ENCODE measurements around the gene IL12A. TPM values are rescaled to one million over a fixed set of nuclear protein-coding genes. Genes with fewer than 3 reads are reported as not detected.

The IL12A gene
- total RNA-seq, 1 experiment from 2014 or later, result 0.78 TPM

GRCh38 chr3:159951540-159951939 lies 37.1 kb upstream of the IL12A start:
- H3K4me3 ChIP-seq (ENCODE audit: low read length), result no peak overlapping the region
- H3K9me3 ChIP-seq (ENCODE audit: low read length), result no peaks in the 10 kb centered on the region
- H3K79me2 ChIP-seq (ENCODE audit: low read length), result no peaks in the 10 kb centered on the region
- H3K4me2 ChIP-seq (ENCODE audit: low read depth, low read length, poor library complexity, severe bottlenecking), result no peak overlapping the region
- no peak overlapping the region for H3K9ac ChIP-seq (ENCODE audit: low read length)
- no peaks in the 10 kb centered on the region for H4K20me1 ChIP-seq (ENCODE audit: insufficient read depth, low read depth, low read length)
- no peak overlapping the region for H2AFZ ChIP-seq (ENCODE audit: low read length)
- DNase-seq, result no peak
- H3K27me3 ChIP-seq (ENCODE audit: low read length), result no peaks in the 10 kb centered on the region
- H3K4me1 ChIP-seq (ENCODE audit: low read length), result peaks cover 15% of the 10 kb centered on the region
- H3K36me3 ChIP-seq (ENCODE audit: insufficient read depth, low read length), result no peaks in the 10 kb centered on the region
- H3K27ac ChIP-seq (ENCODE audit: low read length), result no peak overlapping the region
- H3K9me2 ChIP-seq (replicated peaks; ENCODE audit: insufficient read depth, low read length), result no peaks in the 10 kb centered on the region

GRCh38 chr3:159953325-159954085 lies 35.1 kb upstream of the IL12A start:
- Histone ChIP-seq H3K79me2 (ENCODE audit: low read length) (no peaks in the 10 kb centered on the region), H3K9ac (ENCODE audit: low read length) (no peak overlapping the region), H3K9me2 (replicated peaks; ENCODE audit: insufficient read depth, low read length) (no peaks in the 10 kb centered on the region), H3K9me3 (ENCODE audit: low read length) (no peaks in the 10 kb centered on the region), H3K4me1 (ENCODE audit: low read length) (peaks cover 7% of the 10 kb centered on the region), H3K27me3 (ENCODE audit: low read length) (no peaks in the 10 kb centered on the region), H3K27ac (ENCODE audit: low read length) (no peak overlapping the region), H4K20me1 (ENCODE audit: insufficient read depth, low read depth, low read length) (no peaks in the 10 kb centered on the region), H2AFZ (ENCODE audit: low read length) (no peak overlapping the region), H3K4me3 (ENCODE audit: low read length) (no peak overlapping the region), H3K4me2 (ENCODE audit: low read depth, low read length, poor library complexity, severe bottlenecking) (no peak overlapping the region), H3K36me3 (ENCODE audit: insufficient read depth, low read length) (no peaks in the 10 kb centered on the region)
- no peak for DNase-seq

GRCh38 chr3:159960188-159961148 lies 28.2 kb upstream of the IL12A start:
- DNase-seq, result no peak
- Histone ChIP-seq H3K79me2 (ENCODE audit: low read length) (no peaks in the 10 kb centered on the region), H3K9me3 (ENCODE audit: low read length) (no peaks in the 10 kb centered on the region), H3K9me2 (replicated peaks; ENCODE audit: insufficient read depth, low read length) (no peaks in the 10 kb centered on the region), H3K9ac (ENCODE audit: low read length) (no peak overlapping the region), H4K20me1 (ENCODE audit: insufficient read depth, low read depth, low read length) (no peaks in the 10 kb centered on the region), H2AFZ (ENCODE audit: low read length) (no peak overlapping the region), H3K4me3 (ENCODE audit: low read length) (no peak overlapping the region), H3K27me3 (ENCODE audit: low read length) (no peaks in the 10 kb centered on the region), H3K4me1 (ENCODE audit: low read length) (no peaks in the 10 kb centered on the region), H3K4me2 (ENCODE audit: low read depth, low read length, poor library complexity, severe bottlenecking) (no peak overlapping the region), H3K27ac (ENCODE audit: low read length) (no peak overlapping the region), H3K36me3 (ENCODE audit: insufficient read depth, low read length) (no peaks in the 10 kb centered on the region)

- no peak overlapping the region for H3K27ac ChIP-seq (ENCODE audit: low read length)
- no peaks in the 10 kb centered on the region for H3K79me2 ChIP-seq (ENCODE audit: low read length)
- no peak overlapping the region for H2AFZ ChIP-seq (ENCODE audit: low read length)
- no peaks in the 10 kb centered on the region for H3K9me3 ChIP-seq (ENCODE audit: low read length)
- no peak overlapping the region for H3K4me3 ChIP-seq (ENCODE audit: low read length)
- H3K9me2 ChIP-seq (replicated peaks; ENCODE audit: insufficient read depth, low read length), result no peaks in the 10 kb centered on the region
- no peak overlapping the region for H3K4me2 ChIP-seq (ENCODE audit: low read depth, low read length, poor library complexity, severe bottlenecking)
- H4K20me1 ChIP-seq (ENCODE audit: insufficient read depth, low read depth, low read length), result no peaks in the 10 kb centered on the region
- no peak for DNase-seq
- H3K9ac ChIP-seq (ENCODE audit: low read length), result no peak overlapping the region
- H3K4me1 ChIP-seq (ENCODE audit: low read length), result no peaks in the 10 kb centered on the region
- no peaks in the 10 kb centered on the region for H3K27me3 ChIP-seq (ENCODE audit: low read length)
- no peaks in the 10 kb centered on the region for H3K36me3 ChIP-seq (ENCODE audit: insufficient read depth, low read length)
Measured at GRCh38 chr3:159964166-159964973, 24.3 kb upstream of the IL12A start.

- Histone ChIP-seq H3K27ac (ENCODE audit: low read length) (no peak overlapping the region), H3K4me3 (ENCODE audit: low read length) (no peak overlapping the region), H3K9me3 (ENCODE audit: low read length) (no peaks in the 10 kb centered on the region), H3K9ac (ENCODE audit: low read length) (no peak overlapping the region), H3K27me3 (ENCODE audit: low read length) (no peaks in the 10 kb centered on the region), H3K36me3 (ENCODE audit: insufficient read depth, low read length) (no peaks in the 10 kb centered on the region), H3K9me2 (replicated peaks; ENCODE audit: insufficient read depth, low read length) (no peaks in the 10 kb centered on the region), H4K20me1 (ENCODE audit: insufficient read depth, low read depth, low read length) (no peaks in the 10 kb centered on the region), H2AFZ (ENCODE audit: low read length) (no peak overlapping the region), H3K4me2 (ENCODE audit: low read depth, low read length, poor library complexity, severe bottlenecking) (no peak overlapping the region), H3K4me1 (ENCODE audit: low read length) (no peaks in the 10 kb centered on the region), H3K79me2 (ENCODE audit: low read length) (no peaks in the 10 kb centered on the region)
- DNase-seq, result no peak
Measured at GRCh38 chr3:159971311-159971710, 17.3 kb upstream of the IL12A start.

GRCh38 chr3:159977295-159977694 lies 11.3 kb upstream of the IL12A start:
- no peak overlapping the region for H3K9ac ChIP-seq (ENCODE audit: low read length)
- H3K4me2 ChIP-seq (ENCODE audit: low read depth, low read length, poor library complexity, severe bottlenecking), result no peak overlapping the region
- H3K27me3 ChIP-seq (ENCODE audit: low read length), result no peaks in the 10 kb centered on the region
- H3K9me3 ChIP-seq (ENCODE audit: low read length), result no peaks in the 10 kb centered on the region
- H2AFZ ChIP-seq (ENCODE audit: low read length), result no peak overlapping the region
- no peaks in the 10 kb centered on the region for H3K36me3 ChIP-seq (ENCODE audit: insufficient read depth, low read length)
- H3K79me2 ChIP-seq (ENCODE audit: low read length), result no peaks in the 10 kb centered on the region
- no peaks in the 10 kb centered on the region for H3K4me1 ChIP-seq (ENCODE audit: low read length)
- no peak overlapping the region for H3K27ac ChIP-seq (ENCODE audit: low read length)
- no peaks in the 10 kb centered on the region for H3K9me2 ChIP-seq (replicated peaks; ENCODE audit: insufficient read depth, low read length)
- no peak for DNase-seq
- H4K20me1 ChIP-seq (ENCODE audit: insufficient read depth, low read depth, low read length), result no peaks in the 10 kb centered on the region
- H3K4me3 ChIP-seq (ENCODE audit: low read length), result no peak overlapping the region

- H3K79me2 ChIP-seq (ENCODE audit: low read length), result no peaks in the 10 kb centered on the region
- no peaks in the 10 kb centered on the region for H3K9me2 ChIP-seq (replicated peaks; ENCODE audit: insufficient read depth, low read length)
- no peak overlapping the region for H2AFZ ChIP-seq (ENCODE audit: low read length)
- no peaks in the 10 kb centered on the region for H3K9me3 ChIP-seq (ENCODE audit: low read length)
- H3K9ac ChIP-seq (ENCODE audit: low read length), result no peak overlapping the region
- no peaks in the 10 kb centered on the region for H3K27me3 ChIP-seq (ENCODE audit: low read length)
- no peak overlapping the region for H3K27ac ChIP-seq (ENCODE audit: low read length)
- H4K20me1 ChIP-seq (ENCODE audit: insufficient read depth, low read depth, low read length), result no peaks in the 10 kb centered on the region
- no peak for DNase-seq
- H3K4me1 ChIP-seq (ENCODE audit: low read length), result no peaks in the 10 kb centered on the region
- H3K36me3 ChIP-seq (ENCODE audit: insufficient read depth, low read length), result no peaks in the 10 kb centered on the region
- no peak overlapping the region for H3K4me2 ChIP-seq (ENCODE audit: low read depth, low read length, poor library complexity, severe bottlenecking)
- no peak overlapping the region for H3K4me3 ChIP-seq (ENCODE audit: low read length)
Measured at GRCh38 chr3:159978353-159978752, 10.3 kb upstream of the IL12A start.

All from Karpas-422 (cell line).